GM18907 (cell line): ENCODE results near the gene HDDC2.

Source experiments
- ATAC-seq: cut with Tn5 transposase; IDR thresholded peaks from one replicate; pipeline ENCODE4 v1.9.1; 2021; ENCODE audit warnings: mild to moderate bottlenecking, moderate library complexity; ENCODE audit not compliant: unreplicated experiment

HDDC2 gene

GRCh38 chr6:125245109-125245508 is 56.7 kb downstream of the HDDC2 start:
- ATAC-seq = no peak

- no peak for ATAC-seq
These were observed 64.0 kb downstream of the HDDC2 start for GRCh38 chr6:125237764-125238163.

- ATAC-seq = no peak
These were observed 65.0 kb downstream of the HDDC2 start for GRCh38 chr6:125236536-125237327.

- no peak for ATAC-seq
These were observed 68.6 kb downstream of the HDDC2 start for GRCh38 chr6:125233202-125233601.

- no peak for ATAC-seq
These were observed 69.3 kb downstream of the HDDC2 start for GRCh38 chr6:125232466-125232865.

GRCh38 chr6:125231574-125232343 is 70.0 kb downstream of the HDDC2 start:
- ATAC-seq = no peak

GRCh38 chr6:125231133-125231532 is 70.6 kb downstream of the HDDC2 start:
- ATAC-seq = no peak

GRCh38 chr6:125230674-125231073 is 71.1 kb downstream of the HDDC2 start:
- no peak for ATAC-seq

GRCh38 chr6:125228981-125229479 is 72.7 kb downstream of the HDDC2 start:
- no peak for ATAC-seq

GRCh38 chr6:125227244-125227643 is 74.5 kb downstream of the HDDC2 start:
- ATAC-seq = no peak
